Urinary bladder (tissue), 4 donors: ENCODE measurements around the gene ARFGAP2. TPM values are rescaled to one million over a fixed set of nuclear protein-coding genes. Genes with fewer than 3 reads are reported as not detected.
"Not testable (repeated sequence)": the region's sequence is repeated elsewhere in the genome, so short reads cannot be mapped to it uniquely, and the experiment has no call there.

Source experiments
- DNase-seq: peaks from one replicate; pipeline ENCODE4 v3.0.0-alpha.2; 2015; ENCODE audit errors: extremely low spot score
- H3K27ac ChIP-seq: one replicate; pipeline ENCODE4 v1.5.1; 2013; ENCODE audit warnings: low read depth, mild to moderate bottlenecking, moderate library complexity
- H3K36me3 ChIP-seq: one replicate; pipeline ENCODE4 v1.6.1; 2013; ENCODE audit warnings: mild to moderate bottlenecking, moderate library complexity; ENCODE audit not compliant: insufficient read depth
- H3K4me1 ChIP-seq: one replicate; pipeline ENCODE4 v1.6.1; 2013; ENCODE audit warnings: mild to moderate bottlenecking, moderate library complexity; ENCODE audit not compliant: insufficient read depth
- H3K4me3 ChIP-seq: one replicate; pipeline ENCODE4 v1.5.1; 2013; ENCODE audit warnings: low read depth, low read length
- WGBS: extraction: QIAGEN DNeasy Blood & Tissue Kit; methylation state at CpG from one replicate; pipeline ENCODE4 v1.1.7; 2013; 5-methylcytosine and 5-hydroxymethylcytosine counted together
- polyA plus RNA-seq: library from polyadenylated mRNA; stranded (reverse); fragments of 200-250 nt; gene quantifications from one replicate; pipeline ENCODE4 v1.2.3, GENCODE V29; 2013
- total RNA-seq: library from RNA; depleted of rRNA; stranded (reverse); fragments of >200 nt; gene quantifications from one replicate; pipeline ENCODE4 v1.2.3, GENCODE V29; 2014
- donor health status: healthy with polysubstance abuse.
- donor health status: healthy.

ARFGAP2 gene
- total and polyA plus RNA-seq, 2 donors = 77.1 to 81.8 TPM

GRCh38 chr11:47204637-47204989, 27.9 kb upstream of the ARFGAP2 start:
- no peaks in the 10 kb centered on the region for H3K36me3 ChIP-seq
- no peak overlapping the region for H3K4me3 ChIP-seq
- no peak overlapping the region for H3K27ac ChIP-seq
- no peak for DNase-seq
- 56% methylated on average over 2 of the region's 2 CpGs for WGBS
- no peaks in the 10 kb centered on the region for H3K4me1 ChIP-seq

- 74% methylated on average over 5 of the region's 5 CpGs for WGBS
- no peak overlapping the region for H3K27ac ChIP-seq
- DNase-seq = no peak
- H3K4me3 ChIP-seq = no peak overlapping the region
- H3K36me3 ChIP-seq = no peaks in the 10 kb centered on the region
- no peaks in the 10 kb centered on the region for H3K4me1 ChIP-seq
Observed at GRCh38 chr11:47202576-47202975, 25.9 kb upstream of the ARFGAP2 start.

GRCh38 chr11:47201015-47201414, 24.3 kb upstream of the ARFGAP2 start:
- H3K36me3 ChIP-seq = no peaks in the 10 kb centered on the region
- no peak for DNase-seq
- WGBS = 64% methylated on average over 4 of the region's 4 CpGs
- H3K27ac ChIP-seq = no peak overlapping the region
- no peaks in the 10 kb centered on the region for H3K4me1 ChIP-seq
- no peak overlapping the region for H3K4me3 ChIP-seq

- H3K36me3 ChIP-seq, H3K27ac ChIP-seq, DNase-seq, H3K4me1 ChIP-seq, H3K4me3 ChIP-seq: not testable (repeated sequence)
- 94% methylated on average over 9 of the region's 9 CpGs for WGBS
Observed at GRCh38 chr11:47198161-47198560, 21.5 kb upstream of the ARFGAP2 start.

GRCh38 chr11:47192111-47192510, 15.4 kb upstream of the ARFGAP2 start:
- WGBS = 70% methylated on average over 4 of the region's 4 CpGs
- Histone ChIP-seq H3K4me3 (no peak overlapping the region), H3K27ac (no peak overlapping the region), H3K36me3 (no peaks in the 10 kb centered on the region), H3K4me1 (no peaks in the 10 kb centered on the region)
- DNase-seq = no peak

GRCh38 chr11:47191137-47191536, 14.5 kb upstream of the ARFGAP2 start:
- 85% methylated on average over 10 of the region's 10 CpGs for WGBS
- H3K36me3 ChIP-seq, H3K4me1 ChIP-seq, DNase-seq, H3K4me3 ChIP-seq, H3K27ac ChIP-seq: not testable (repeated sequence)

GRCh38 chr11:47189100-47189834, 12.6 kb upstream of the ARFGAP2 start:
- no peak overlapping the region for H3K4me3 ChIP-seq
- 67% methylated on average over 11 of the region's 11 CpGs for WGBS

GRCh38 chr11:47188259-47188658, 11.6 kb upstream of the ARFGAP2 start:
- Histone ChIP-seq H3K36me3 (no peaks in the 10 kb centered on the region), H3K4me1 (no peaks in the 10 kb centered on the region), H3K4me3 (no peak overlapping the region), H3K27ac (no peak overlapping the region)
- no peak for DNase-seq
- WGBS = 95% methylated on average over 1 of the region's 1 CpG

More at GRCh38 chr11:47189100-47189834, 12.6 kb upstream of the ARFGAP2 start:
- Histone ChIP-seq H3K36me3 (no peaks in the 10 kb centered on the region), H3K4me1 (no peaks in the 10 kb centered on the region), H3K27ac (no peak overlapping the region)
- DNase-seq = no peak

- H3K36me3 ChIP-seq = no peaks in the 10 kb centered on the region
- no peak overlapping the region for H3K27ac ChIP-seq
- no peak for DNase-seq
- no peaks in the 10 kb centered on the region for H3K4me1 ChIP-seq
- H3K4me3 ChIP-seq = no peak overlapping the region
- 27% methylated on average over 5 of the region's 5 CpGs for WGBS
Observed at GRCh38 chr11:47187723-47188122, 11.0 kb upstream of the ARFGAP2 start.

- Histone ChIP-seq H3K36me3 (no peaks in the 10 kb centered on the region), H3K4me1 (no peaks in the 10 kb centered on the region), H3K27ac (no peak overlapping the region), H3K4me3 (peak overlapping the region; percentile 70)
- DNase-seq = no peak
- 1% methylated on average over 63 of the region's 63 CpGs for WGBS
Observed at GRCh38 chr11:47186700-47187695, 10.3 kb upstream of the ARFGAP2 start.

- no peak within 1 kb of the TSS for H3K27ac ChIP-seq
- no peak for DNase-seq
- peak within 1 kb of the TSS; percentile 70 for H3K4me3 ChIP-seq
- H3K4me1 ChIP-seq = no peaks in the 10 kb centered on the region
- WGBS = under 1% methylated on average over 80 of the region's 80 CpGs
- no peaks in the 10 kb centered on the region for H3K36me3 ChIP-seq
Observed at GRCh38 chr11:47186076-47186699, 9.5 kb upstream of the ARFGAP2 start, which contains the start of gene PACSIN3. PACSIN3 (minus strand) TSS chr11:47186434; CDS start chr11:47182727, 3,707 bp downstream.

GRCh38 chr11:47185305-47186075, 8.8 kb upstream of the ARFGAP2 start:
- H3K4me1 ChIP-seq = no peaks in the 10 kb centered on the region
- no peak for DNase-seq

More at GRCh38 chr11:47185305-47186075, 8.8 kb upstream of the ARFGAP2 start:
- Histone ChIP-seq H3K4me3 (peak overlapping the region; percentile 70), H3K27ac (no peak overlapping the region), H3K36me3 (no peaks in the 10 kb centered on the region)
- WGBS = 3% methylated on average over 50 of the region's 50 CpGs
